ENCODE data around the gene FNDC11.
A peak's percentile ranks its signal among the peaks of the same experiment; 100 is the strongest.

FNDC11 gene

DNA sequence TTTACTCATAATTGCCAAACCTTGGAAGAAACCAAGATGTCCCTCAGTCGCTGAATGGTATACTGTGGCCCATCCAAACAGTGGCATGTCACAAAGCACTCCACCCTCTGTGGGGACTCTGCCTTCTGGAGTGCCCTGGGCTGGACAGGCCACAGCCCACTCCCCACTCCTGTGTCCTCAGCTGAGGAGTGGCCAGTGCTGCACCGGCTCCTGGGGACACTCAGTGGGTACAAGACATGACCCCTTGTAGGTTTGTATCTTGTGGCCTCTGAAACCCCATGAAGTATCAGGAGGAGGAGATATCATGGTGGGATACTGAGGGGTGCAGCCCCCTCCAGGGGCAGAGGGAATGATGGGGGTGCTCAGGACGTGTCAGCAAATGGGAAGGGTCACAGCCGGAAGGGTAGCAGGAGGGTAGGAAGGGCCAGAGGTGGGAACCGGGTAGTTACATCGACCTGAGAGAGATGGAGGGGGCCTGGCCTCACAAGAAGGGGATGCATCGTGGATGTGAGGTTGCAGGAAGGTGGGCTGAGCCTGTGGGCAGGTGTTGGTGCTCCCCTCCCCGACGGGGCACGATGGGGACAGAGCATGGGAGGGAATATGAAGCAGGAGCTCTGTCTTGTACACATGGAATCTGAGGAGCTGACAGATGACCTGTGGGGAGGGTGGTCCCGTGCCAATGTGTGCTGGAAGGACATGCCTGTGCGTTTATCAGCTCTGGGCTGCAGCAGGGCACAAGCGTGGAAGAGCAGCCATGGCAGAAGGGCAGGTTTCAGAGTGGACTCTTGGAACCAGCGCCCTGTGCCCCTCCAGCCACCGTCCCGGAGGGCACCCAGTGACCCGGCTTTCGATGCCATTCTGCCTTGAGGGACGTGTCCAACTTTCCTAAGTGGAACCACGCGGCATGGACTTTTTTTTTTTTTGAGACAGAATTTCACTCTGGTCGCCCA is 31.9 kb downstream of the FNDC11 start:
- DNase-seq = no peak

DNA sequence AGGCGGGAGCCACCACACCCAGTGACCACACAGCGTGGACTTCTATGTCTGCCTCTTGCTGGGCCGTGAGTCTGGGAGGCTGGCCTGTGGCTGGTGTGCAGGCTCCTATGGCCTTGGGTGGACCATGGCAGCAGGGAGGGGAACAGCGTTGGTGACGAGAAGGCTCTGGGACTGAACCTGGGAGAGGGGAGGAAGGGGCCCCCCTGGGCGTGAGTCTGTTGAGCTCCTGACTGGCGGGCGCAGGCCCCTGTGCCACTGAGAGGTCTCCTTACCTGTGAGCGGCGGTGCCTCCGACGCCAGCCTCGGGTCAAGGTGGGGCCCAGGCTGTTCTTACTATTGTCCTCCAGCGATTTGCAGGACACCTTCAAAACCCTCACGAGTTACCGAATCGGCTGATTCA is 32.8 kb downstream of the FNDC11 start:
- no peak for DNase-seq

DNA sequence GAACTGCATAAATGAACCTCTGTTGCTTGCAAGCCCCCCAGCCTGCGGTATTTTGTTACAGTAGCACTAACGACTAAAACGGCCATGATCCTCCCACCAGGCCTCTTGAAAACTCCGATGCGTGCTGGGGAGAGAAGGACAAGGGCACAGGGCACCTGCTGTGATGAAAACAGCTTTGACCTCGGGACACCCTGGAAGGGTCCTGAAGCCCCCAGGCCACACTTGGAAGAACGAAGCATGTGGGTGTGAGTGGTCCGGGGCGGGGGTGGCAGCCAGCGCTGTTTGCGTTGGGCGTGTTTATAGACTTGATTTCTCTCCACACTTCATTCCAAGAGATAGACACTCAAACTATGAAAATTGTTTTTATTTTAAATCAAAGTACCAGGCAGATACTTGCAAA is 33.3 kb downstream of the FNDC11 start:
- DNase-seq = no peak

DNA sequence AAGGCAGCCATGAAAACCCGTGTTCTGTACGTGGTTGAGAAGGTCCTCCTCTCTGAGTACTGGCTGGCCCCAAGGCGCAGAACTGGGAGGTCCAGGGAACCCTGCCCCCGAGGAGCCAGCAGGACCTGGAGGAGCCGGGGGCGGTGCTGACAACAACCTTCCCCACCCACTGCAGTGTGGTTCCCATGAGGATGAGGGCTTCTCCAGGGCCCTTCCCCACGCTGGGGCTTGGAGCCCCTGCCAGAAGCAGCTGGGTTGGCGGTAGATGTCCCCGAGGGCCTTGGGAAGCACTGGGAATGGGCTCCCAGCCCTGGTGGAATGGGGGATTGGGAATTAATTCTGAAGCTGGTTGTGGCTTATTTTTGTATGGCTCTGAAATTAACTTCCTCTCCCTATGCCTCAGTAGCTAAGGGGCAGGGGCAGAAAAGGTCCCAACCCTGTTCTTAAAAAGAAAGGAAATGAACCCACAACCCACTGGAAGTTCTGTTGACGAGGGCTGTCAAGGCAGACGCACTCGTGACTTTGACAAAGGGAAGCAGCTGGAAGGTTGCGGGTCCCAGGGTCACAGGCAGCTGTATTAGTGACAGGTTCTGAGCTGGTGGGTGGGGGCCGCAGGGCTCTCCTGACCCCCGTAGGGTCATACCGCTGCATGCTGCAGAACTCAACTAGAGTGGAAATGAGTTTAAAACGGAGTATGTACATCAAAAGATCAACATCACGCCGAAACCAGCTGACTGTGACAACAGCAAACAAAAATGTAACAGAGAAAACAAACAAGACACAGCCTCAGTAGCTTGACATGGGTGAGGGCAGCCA is 34.0 kb downstream of the FNDC11 start:
- DNase-seq = no peak

DNA sequence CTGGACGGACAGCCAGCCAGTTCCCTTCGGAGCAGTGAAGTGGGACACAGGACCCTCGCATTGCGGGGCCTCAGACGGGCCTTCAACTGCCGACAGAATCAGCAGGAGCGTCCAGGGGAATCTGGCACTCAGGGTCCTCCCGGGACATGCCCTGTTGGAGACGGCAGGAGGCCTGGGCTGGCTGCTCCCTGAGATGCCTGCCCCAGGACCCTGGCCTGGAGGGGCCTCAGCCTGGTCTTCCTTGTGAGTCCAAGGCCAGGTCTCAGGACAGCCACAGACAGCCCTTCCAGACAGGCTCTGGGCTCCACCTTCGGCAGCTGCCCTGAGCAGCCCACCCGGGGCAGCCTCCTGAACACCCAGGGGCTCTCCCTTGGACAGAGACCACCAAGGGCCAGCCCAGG is 34.7 kb downstream of the FNDC11 start:
- no peak for DNase-seq

DNA sequence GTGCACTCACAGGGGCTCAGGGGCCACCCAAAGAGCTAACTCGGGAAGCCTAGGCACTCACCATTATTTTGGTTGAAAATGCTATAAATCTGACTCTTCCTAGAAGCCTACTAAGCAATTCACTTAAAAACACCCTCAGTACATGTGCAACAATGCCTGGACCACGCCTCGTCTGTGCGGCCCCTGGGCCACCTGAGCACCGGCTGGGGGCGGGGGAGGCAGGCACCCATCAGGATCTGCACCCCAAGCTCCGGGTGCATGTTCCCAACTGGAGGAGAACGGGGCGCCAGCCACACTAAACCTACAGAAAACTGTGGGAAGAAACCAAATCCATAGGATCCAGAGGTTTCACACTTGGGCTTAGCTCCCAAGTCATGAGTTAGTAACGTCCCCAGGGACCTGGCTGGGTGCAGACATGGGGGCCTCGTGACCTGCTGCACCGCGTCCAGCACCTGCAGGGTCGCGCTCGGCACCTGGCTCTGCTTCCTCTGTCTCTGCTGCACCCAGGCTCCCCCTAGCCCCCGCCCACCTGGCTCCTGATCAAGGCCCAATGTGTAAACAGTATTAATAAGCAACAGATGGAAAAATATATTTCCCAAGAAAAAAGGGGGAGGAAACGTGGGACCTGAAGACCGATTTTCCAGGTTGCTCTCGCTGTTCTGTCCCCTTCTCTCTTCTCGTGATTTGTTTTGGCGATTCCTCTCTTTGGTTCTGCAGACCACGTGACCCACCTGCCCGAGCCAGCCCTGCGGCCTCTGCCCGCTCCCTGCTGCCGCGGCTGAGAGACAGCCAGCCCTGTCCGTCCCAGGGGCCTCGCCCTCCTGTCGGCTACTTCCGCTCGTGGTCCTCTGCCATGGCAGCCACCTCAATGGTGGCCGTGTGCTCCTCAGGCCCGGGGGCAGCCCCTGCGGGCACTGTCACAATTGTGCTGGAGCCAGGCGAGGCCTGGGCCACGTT is 35.6 kb downstream of the FNDC11 start:
- no peak for DNase-seq

DNA sequence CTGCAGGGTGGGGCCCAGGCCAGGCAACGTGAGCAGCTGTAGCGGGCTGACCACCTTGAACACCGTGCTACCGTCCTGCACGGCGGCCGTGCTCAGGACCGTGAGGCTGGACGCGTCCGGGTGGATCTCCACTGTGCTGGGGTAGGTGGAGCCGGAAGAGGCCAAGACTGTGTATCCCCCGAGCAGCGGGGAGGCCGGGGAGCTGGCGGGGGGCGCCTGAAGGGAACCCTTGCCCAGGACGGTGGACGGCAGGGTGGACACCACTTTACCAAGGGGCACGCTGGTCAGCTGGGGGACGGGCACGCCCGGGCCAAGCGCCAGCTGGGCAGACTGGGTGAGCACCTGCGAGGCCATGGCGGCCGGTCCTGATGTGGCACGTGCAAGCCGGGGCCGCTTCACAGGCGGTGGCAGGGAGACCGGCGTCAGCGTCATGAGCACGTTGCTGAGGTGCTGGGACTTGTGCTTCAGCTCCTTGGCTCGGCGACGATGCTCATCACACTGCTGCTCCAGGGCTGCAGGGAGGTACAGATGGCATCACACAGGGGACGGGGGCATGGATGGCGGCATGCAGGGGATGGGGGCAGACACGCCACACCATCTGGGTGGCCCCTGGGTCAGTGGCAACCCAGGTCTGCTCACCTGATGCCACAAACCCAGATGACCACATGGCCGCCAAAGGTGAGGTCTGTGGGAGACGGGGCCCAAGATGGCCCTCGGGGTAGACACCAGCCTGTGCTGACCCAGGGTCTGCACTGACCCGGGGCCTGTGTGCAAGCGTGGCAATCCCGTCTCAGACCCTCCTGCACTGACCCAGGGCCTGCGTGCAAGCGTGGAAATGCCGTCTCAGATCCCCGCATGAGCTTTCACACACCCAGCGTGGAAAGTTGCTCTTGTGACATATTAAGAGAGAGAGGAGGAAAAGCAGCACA is 36.5 kb downstream of the FNDC11 start:
- DNase-seq = no peak

DNA sequence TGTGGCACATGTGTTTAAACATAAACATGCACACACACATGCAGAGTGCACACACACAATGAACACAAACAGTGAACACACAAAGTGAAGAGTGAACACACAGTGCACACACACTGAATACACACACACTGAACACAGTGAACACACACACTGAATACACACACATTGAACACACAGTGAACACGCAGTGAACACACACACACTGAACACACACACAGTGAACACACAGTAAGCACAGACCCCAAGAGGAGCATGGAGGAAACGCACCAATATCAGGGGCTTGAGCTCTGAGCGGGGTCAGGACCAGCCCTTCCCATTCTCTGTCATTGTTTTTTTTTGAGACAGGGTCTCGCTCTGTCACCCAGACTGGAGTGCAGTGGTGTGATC is 37.2 kb downstream of the FNDC11 start:
- DNase-seq = no peak

DNA sequence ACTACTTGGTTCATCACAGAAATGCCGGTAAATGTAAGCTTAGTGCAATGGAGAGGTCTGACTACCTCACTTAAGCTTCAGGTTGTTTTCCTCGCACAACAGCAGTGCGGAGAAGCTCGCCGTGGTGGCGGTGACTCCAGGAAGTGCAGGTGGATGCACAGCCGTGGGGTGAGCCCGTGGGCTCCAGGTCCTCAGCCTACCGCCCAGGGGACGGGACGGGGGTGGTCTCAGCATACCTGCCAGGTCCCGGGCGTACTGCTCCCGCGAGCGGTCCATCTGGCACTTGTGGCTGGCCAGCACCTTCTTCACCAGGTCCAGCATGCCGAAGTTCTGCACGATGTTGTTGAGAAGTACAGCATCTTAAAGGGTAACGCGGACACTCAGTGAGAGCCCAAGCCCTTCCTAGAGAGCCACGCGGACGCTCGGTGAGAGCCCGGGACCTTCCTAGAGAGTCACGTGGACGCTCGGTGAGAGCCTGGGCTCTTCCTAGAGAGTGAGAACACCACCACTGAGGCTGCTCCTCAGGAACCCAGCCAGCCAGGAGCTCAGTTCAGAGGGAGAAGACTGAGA is 37.9 kb downstream of the FNDC11 start:
- DNase-seq = no peak

DNA sequence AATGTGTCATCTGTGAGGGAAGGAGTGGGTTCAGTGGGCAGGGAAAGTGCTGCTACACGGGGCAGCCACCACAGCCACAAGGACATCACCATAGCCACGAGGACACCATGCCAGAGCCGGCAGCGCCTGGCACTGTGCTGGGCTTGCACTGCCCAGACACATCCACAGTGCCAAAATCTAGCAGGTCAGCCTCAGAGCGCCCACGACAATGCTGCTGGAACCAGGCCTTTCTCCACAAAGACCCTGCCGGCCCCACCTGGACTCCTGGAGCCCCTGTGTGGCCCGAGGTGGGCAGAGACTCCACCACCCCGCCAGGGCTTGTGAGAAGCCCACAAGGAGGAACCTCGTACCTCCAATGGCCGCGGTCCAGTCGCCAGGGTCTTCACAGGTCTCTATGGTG is 38.7 kb downstream of the FNDC11 start:
- no peak for DNase-seq

DNA sequence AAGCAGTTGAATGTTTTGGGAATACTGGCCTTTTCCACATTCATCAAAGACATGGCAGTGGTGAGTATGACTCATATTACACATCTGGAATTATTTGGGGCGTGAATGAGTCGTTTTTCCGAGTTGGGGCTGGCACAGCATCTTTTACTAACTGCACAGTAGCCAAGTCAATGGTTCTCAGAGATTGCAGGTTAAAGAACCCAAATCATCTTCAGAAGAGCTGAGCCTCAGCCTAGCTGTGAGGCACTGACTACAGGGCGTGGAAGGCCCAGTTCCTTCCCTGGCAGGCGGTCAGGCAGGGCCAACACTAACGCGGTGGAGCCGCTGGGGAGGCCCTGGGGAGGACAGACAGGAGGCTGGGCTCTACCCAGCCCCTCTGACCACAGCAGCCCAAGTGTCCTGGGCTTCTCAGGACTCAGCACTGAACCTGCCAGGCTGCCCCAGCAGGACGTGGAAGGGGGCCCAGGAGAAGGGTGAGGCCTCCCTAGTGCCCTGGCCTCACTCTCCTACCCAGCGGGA is 40.1 kb downstream of the FNDC11 start:
- DNase-seq = no peak

DNA sequence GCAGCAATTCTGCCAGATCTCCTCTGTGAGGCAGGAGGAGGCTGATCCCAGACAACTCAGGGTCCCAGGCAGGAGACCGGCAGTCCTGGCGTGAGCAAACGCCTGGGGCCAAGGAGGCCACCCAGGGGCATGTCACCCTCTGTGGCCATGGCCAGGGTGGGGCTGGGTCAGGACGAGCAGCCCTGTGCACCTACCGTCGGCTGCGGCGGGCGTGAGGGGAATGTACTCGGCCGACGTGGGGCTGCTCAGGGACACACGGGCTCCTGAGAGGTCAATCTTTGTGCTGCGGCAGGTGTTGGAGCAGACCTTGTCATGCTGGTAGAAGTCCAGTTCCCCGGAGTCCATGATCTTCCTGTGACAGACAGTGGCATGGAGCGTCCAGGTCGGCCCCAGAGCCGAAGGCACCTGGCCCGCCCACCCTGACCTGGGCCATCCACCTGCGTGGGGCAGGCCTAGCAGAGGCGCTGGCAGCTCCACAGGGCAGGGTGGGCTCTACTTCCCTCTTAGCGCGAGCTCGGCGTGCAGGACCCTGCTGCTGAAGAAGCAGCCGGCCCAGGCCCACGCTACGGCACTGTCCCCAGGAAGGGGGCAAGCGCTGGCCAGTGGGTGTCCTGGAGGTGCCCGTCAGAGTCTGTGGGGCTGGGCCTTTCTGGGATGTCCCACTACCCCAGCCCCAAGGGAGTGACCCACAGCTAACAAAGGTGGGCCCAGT is 41.6 kb downstream of the FNDC11 start:
- no peak for DNase-seq

DNA sequence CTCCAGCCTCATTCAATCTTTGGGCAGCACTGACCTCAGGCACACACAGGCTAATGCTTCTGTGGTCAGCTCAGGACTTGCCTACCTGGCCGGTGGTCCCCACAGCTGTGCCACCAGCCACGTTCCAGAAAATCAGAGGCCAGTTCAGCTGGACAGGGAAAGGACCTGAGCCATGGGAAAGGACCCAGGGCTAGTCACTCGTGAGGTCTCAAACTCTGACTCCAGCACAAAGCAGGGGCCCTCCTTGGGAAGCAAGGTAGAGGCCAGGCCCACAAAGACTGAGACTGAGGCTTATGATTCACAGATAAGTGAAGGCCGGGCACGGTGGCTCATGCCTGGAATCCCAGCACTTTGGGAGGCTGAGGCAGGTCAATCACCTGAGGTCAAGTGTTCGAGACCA is 42.5 kb downstream of the FNDC11 start:
- DNase-seq = no peak

DNA sequence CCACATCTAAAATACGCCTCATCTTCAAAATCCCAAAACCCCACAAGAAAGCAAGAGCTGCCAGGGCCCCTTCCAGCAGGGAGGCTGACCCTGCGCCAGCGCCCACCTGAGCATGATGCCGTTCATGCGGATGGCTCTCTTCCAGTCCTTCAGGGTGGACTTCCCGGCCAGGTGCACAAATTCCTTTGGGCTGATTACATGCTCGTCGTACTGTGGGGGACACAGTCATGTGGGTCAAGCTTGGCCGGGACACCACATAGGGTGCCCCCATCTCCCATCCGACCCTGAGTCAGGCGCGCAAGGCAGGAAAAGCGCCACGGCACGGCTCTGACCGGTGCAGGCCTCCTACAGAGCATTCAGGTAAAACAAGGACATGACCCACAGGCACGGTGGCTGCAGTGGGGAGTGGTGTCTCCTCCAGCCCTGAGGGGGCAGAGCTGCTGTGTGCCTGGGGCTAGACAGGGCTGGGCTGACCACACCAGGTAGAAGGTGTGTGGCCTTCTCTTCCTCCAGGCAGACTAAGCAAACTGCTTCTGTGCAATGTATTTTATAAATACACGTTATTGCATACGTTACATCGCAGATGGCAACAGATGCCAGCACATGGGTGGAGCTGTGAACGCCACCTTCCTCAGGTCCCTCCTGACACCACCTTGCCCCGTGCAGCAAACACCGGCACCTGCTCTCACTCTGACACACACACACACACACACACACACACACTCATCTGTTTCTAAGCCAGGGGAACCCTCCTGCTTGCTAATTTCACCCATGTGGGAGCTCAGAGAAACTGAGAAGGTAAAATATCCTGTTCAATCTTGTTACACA is 43.9 kb downstream of the FNDC11 start:
- no peak for DNase-seq

DNA sequence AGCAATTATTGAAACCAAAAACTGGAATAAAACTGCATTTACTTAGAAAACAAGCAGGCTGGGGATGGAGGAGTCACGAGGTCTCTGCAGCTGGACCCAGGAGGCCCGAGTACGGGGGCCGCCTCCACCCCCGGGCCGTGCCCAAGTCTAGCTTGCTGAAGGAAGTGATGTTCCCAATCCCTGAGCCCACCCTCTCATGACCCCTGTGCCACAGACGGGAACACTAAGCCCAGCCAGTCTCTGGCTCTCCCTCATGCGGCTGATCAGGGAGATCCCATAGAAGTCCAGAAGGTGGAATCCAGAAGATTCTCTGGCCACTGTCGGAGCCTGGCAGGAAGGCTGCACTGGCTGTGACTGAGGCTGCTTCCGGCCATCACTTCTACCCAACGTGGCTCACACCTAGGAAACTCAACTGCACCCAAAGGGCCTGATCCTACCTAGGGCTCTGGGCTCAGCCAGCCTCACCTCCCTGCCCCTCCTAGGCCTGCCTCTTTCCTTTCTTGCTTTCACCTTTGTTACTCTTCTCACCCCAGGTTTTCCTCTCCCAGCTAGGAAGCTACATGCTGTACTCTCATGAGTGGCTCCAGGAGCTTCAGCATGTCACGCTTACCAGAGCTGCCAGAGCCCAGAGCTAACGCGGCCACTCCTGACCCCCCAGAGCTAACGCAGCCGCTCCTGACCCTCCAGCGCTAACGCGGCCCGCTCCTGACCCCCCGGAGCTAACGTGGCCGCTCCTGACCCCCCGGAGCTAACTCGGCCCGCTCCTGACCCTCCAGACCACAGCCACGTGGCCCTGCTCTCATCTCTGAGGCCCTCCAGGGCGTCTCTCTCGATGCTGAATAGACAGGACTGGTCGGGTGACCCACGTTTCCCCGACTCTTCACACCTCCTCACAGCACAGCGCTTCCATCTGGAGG is 44.8 kb downstream of the FNDC11 start:
- DNase-seq = no peak

DNA sequence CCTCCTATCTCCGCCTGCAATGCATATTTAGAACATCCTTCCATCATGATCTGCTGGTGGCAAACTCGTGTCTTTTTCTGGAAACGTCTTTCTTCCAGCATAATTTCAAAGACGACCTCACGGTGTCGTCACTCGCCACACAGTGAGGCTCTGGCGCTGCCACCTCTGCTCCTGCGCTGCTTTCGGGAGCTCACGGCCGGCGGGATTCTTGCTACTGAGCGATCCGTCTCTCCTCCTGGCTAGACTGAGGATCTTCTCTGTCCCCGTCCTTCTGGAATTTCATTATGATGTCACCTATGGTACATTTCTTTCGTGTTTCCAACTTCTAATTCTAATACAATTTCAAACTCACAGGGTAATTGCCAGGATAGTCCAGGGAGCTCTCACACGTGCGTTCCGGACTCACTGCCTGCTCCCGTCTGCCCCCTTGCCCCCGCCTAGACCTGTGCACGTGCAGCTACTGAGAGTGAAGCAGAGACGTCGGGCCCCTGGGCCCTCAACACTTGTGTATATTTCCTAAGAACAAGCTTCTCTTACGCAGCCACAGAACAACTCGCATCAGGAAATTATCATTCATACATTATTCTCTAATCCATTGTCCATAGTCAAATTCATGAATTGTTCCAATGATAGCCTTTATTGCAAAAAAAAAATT is 45.6 kb downstream of the FNDC11 start:
- no peak for DNase-seq

DNA sequence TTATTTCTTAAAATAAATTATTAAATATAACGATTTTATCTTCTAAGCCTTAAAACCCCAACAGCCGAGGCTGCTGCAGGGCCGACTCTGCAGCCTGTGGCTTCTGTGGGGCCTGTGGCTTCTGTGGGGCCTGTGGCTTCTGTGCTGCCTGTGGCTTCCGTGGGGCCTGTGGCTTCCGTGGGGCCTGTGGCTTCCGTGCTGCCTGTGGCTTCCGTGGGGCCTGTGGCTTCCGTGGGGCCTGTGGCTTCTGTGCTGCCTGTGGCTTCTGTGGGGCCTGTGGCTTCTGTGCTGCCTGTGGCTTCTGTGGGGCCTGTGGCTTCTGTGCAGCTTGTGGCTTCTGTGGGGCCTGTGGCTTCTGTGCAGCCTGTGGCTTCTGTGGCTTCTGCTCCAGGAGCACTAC is 47.7 kb downstream of the FNDC11 start:
- DNase-seq = peak; percentile 50 to 70

DNA sequence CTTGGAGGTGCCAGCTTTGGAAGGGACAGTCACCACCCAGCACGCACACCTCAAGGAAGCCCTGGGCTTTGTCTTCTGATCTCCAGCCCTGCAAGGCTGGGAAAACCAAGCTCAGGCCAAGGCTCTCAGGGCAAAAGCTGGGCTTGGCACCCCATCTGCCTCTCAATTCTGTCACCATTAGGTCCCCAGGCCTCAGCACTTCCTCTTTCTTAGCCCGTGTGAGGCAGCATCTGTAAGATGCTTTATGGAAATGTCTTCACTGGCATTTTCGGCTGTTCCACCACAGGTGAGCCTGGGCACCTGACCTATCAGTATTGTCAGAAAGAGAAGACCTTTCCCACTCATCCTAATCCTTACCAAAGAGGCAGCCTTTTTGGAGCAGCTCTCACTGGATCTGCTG is 48.4 kb downstream of the FNDC11 start:
- no peak for DNase-seq

Data from CD4-positive, alpha-beta T cell treated with Interleukin-4 for 1 hour (primary cell).